Neural cell (in vitro differentiated cells): ENCODE measurements around the gene ARPC3. TPM values are rescaled to one million over a fixed set of nuclear protein-coding genes. Genes with fewer than 3 reads are reported as not detected.
A peak's percentile ranks its signal among the peaks of the same experiment; 100 is the strongest.

ENCODE experiments used
- H2AFZ ChIP-seq: fragments of 200-600, 300-800 bp; sonication (generic), shearing (Covaris generic); 2 replicates; pipeline ENCODE4 v1.6.0; 2014; ENCODE audit warnings: low read depth, mild to moderate bottlenecking, antibody characterized with exemption, low read length, moderate library complexity
- H3F3A ChIP-seq: fragments of 200-600 bp; shearing (Covaris generic); 2 replicates; pipeline ENCODE4 v1.6.1; 2016; ENCODE audit warnings: mild to moderate bottlenecking, moderate library complexity, mixed read lengths, antibody characterized with exemption, low read length; ENCODE audit not compliant: insufficient read depth, poor library complexity, severe bottlenecking
- H3K27ac ChIP-seq: fragments of 200-600, 300-800 bp; sonication (generic), shearing (Covaris generic); 2 replicates; pipeline ENCODE4 v1.5.1; 2014; ENCODE audit warnings: mild to moderate bottlenecking, low read length, moderate library complexity
- H3K27me3 ChIP-seq: fragments of 300-800, 200-600 bp; sonication (generic), shearing (Covaris generic); 2 replicates; pipeline ENCODE4 v1.6.0; 2014; ENCODE audit warnings: mild to moderate bottlenecking, low read depth, low read length, moderate library complexity; ENCODE audit not compliant: insufficient read depth
- H3K36me3 ChIP-seq: fragments of 300-800, 200-600 bp; sonication (generic), shearing (Covaris generic); 2 replicates; pipeline ENCODE4 v1.5.1; 2014; ENCODE audit warnings: mild to moderate bottlenecking, antibody characterized with exemption, low read length, moderate library complexity; ENCODE audit not compliant: insufficient read depth
- H3K4me2 ChIP-seq: fragments of 300-800, 200-600 bp; sonication (generic), shearing (Covaris generic); 2 replicates; pipeline ENCODE4 v1.6.0; 2014; ENCODE audit warnings: mild to moderate bottlenecking, low read length
- H3K4me3 ChIP-seq: fragments of 300-800, 200-600 bp; sonication (generic), shearing (Covaris generic); 2 replicates; pipeline ENCODE4 v1.5.1; 2014; ENCODE audit warnings: mild to moderate bottlenecking, low read length, moderate library complexity
- H3K79me2 ChIP-seq: fragments of 200-600 bp; shearing (Covaris generic); replicated peaks from 2 replicates; pipeline ENCODE4 v1.6.0; 2014; ENCODE audit warnings: mild to moderate bottlenecking, low read length, moderate library complexity; ENCODE audit not compliant: insufficient read depth
- H3K9ac ChIP-seq: fragments of 300-800, 200-600 bp; sonication (generic), shearing (Covaris generic); 2 replicates; pipeline ENCODE4 v1.6.1; 2016; ENCODE audit warnings: mild to moderate bottlenecking, low read length, mixed read lengths
- H3K9me2 ChIP-seq: fragments of 200-600 bp; shearing (Covaris generic); 2 replicates; pipeline ENCODE4 v1.6.1; 2016; ENCODE audit warnings: mild to moderate bottlenecking, low read length, mixed read lengths; ENCODE audit not compliant: insufficient read depth
- H3K9me3 ChIP-seq: fragments of 200-600, 300-800 bp; sonication (generic), shearing (Covaris generic); 2 replicates; pipeline ENCODE4 v1.6.1; 2016; ENCODE audit warnings: mild to moderate bottlenecking, mixed run types, low read length, moderate library complexity, mixed read lengths
- H4K20me1 ChIP-seq: fragments of 200-600 bp; shearing (Covaris generic); 2 replicates; pipeline ENCODE4 v1.6.1; 2016; ENCODE audit warnings: mild to moderate bottlenecking, mixed run types; ENCODE audit not compliant: insufficient read depth
- EP300 ChIP-seq: fragments of 450-650 bp; conservative IDR thresholded peaks from 2 replicates; pipeline ENCODE4 v1.6.1; 2014; ENCODE audit warnings: antibody characterized with exemption, mild to moderate bottlenecking, moderate library complexity; ENCODE audit not compliant: poor library complexity, severe bottlenecking
- MXI1 ChIP-seq: fragments of 450-650 bp; conservative IDR thresholded peaks from 2 replicates; pipeline ENCODE4 v1.6.1; 2014; ENCODE audit warnings: antibody characterized with exemption, mild to moderate bottlenecking; ENCODE audit not compliant: poor library complexity, severe bottlenecking
- POLR2AphosphoS5 ChIP-seq: IDR thresholded peaks from 2 replicates; pipeline ENCODE4 v1.6.1; 2012
- RAD21 ChIP-seq: fragments of 450-650 bp; conservative IDR thresholded peaks from 2 replicates; pipeline ENCODE4 v1.6.1; 2014; ENCODE audit warnings: antibody characterized with exemption, mild to moderate bottlenecking, moderate library complexity
- SMC3 ChIP-seq: fragments of 450-650 bp; conservative IDR thresholded peaks from 2 replicates; pipeline ENCODE4 v1.6.1; 2014; ENCODE audit warnings: antibody characterized with exemption, mild to moderate bottlenecking, moderate library complexity; ENCODE audit not compliant: poor library complexity
- TAF1 ChIP-seq: IDR thresholded peaks from 2 replicates; pipeline ENCODE4 v1.6.1; 2012; ENCODE audit warnings: low read depth
- polyA minus RNA-seq: library from RNA; depleted of rRNA, polyadenylated mRNA; stranded (reverse); fragments of >200 nt; gene quantifications from 2 replicates; pipeline ENCODE4 v1.2.3, GENCODE V29; 2014
- polyA plus RNA-seq: library from polyadenylated mRNA; depleted of rRNA; stranded (reverse); fragments of >200 nt; gene quantifications from 2 replicates; pipeline ENCODE4 v1.2.3, GENCODE V29; 2014
- TF ChIP-seq, protein P1 (sequence below): fragments of 450-650 bp; IDR thresholded peaks from 2 replicates; pipeline ENCODE4 v1.5.1; 2014; ENCODE audit warnings: antibody characterized with exemption, mild to moderate bottlenecking, moderate library complexity; ENCODE audit not compliant: poor library complexity, severe bottlenecking
- TF ChIP-seq, protein P2 (sequence below): IDR thresholded peaks from 2 replicates; pipeline ENCODE4 v1.6.1; 2012; ENCODE audit warnings: borderline replicate concordance

ARPC3 gene
- polyA plus RNA-seq, result 897 and 922 TPM in 2 replicates
- polyA minus RNA-seq, result 252 and 294 TPM in 2 replicates

DNA sequence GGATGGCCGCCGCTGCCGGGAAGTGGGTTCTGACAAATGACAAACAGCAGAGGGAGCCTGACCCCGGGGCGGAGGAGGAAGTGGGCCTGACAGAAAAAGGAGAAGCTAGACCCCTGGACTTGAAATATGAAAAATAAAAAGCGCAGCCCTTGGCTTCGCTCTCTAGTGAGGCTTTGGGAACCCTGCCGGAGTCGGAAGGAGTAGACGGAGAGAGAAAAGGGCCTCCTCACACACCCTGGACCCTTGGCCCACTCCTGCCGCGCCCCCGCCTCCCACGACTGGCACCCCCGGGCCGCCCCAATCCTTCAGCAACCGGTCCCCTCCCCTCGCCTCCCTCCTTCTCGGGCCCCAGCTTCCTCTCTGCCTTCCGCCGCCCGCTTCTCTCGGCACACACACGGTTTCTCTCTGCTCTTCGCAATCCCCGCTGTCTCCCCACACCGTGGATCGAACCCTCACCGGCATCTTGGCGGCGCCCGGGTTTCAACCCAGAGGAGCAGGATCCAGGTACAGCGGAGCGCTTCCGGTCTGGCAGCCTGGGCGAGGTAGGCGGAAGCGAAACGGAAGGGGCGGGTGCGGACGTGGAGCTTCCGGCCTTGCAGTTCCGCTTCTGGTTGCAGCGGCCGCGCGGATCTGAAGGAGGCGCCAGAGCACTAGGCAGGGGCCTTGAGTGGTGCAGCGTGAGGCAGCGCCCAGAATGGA is at the start of gene ARPC3:
TSS of gene ARPC3 (minus strand) at position 539 of the 699 bp plus-strand sequence. CDS start at position 462, 77 bp downstream.
- H3K9ac ChIP-seq, result peak within 1 kb of the TSS; percentile 95
- H3F3A ChIP-seq, result no peaks in the 10 kb centered on the region
- no peaks in the 10 kb centered on the region for H3K36me3 ChIP-seq
- peak within 1 kb of the TSS; percentile 90 for H3K4me3 ChIP-seq
- H3K27ac ChIP-seq, result peak within 1 kb of the TSS; percentile 90
- H3K4me2 ChIP-seq, result peak within 1 kb of the TSS; percentile 86
- H3K9me2 ChIP-seq, result no peaks in the 10 kb centered on the region
- H4K20me1 ChIP-seq, result no peaks in the 10 kb centered on the region
- no peaks in the 10 kb centered on the region for H3K27me3 ChIP-seq
- H3K9me3 ChIP-seq, result no peaks in the 10 kb centered on the region
- peak within 1 kb of the TSS; percentile 68 for H2AFZ ChIP-seq
- peak; percentile 91 for TF ChIP-seq RAD21
- TF ChIP-seq MXI1, result peak; percentile 73
- TF ChIP-seq TAF1, result no peak
- TF ChIP-seq SMC3, result peak; percentile 75
- TF ChIP-seq POLR2AphosphoS5, result peak; percentile 93
- TF ChIP-seq, protein P1, sequence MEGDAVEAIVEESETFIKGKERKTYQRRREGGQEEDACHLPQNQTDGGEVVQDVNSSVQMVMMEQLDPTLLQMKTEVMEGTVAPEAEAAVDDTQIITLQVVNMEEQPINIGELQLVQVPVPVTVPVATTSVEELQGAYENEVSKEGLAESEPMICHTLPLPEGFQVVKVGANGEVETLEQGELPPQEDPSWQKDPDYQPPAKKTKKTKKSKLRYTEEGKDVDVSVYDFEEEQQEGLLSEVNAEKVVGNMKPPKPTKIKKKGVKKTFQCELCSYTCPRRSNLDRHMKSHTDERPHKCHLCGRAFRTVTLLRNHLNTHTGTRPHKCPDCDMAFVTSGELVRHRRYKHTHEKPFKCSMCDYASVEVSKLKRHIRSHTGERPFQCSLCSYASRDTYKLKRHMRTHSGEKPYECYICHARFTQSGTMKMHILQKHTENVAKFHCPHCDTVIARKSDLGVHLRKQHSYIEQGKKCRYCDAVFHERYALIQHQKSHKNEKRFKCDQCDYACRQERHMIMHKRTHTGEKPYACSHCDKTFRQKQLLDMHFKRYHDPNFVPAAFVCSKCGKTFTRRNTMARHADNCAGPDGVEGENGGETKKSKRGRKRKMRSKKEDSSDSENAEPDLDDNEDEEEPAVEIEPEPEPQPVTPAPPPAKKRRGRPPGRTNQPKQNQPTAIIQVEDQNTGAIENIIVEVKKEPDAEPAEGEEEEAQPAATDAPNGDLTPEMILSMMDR, result peak; percentile 98
- H3K79me2 ChIP-seq, result peaks cover 20% of the 10 kb centered on the region

DNA sequence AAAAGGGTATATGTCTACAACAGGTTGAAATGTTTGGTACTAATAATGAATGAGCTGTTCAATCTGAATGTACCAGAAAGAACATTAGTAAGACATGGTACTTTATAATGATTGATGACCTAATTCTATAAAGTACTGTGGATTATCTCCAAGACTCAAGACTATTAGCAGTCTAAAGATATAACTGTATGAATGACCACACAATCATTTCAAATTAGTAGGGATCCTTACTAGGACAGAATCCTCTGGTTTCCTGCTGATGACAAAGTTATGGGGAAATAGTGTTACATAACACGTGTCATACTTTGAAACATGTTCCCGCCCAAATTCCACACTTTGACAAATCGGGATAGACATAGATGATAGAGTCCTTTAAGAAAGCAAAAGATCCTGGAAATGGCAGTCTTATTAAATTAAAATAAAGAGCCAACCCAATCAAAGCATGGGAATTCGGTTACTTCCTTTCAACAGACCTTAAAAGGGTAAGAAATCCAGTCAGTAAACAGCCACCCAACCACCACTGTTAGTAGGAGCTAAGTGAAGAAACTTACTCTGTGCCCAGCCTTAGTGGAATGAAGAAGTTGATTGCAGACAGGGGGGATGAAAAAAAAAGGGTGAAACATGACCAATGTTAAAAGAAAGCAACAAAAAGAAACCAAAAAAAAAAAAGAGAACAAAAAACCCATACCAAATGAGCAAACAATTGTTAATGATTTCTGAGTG is 49.0 kb upstream of the ARPC3 start:
- H3K4me2 ChIP-seq, result peak overlapping the region; percentile 50
- TF ChIP-seq MXI1 (no peak), TAF1 (no peak), RAD21 (no peak), POLR2AphosphoS5 (no peak), EP300 (no peak)
- TF ChIP-seq, protein P2, sequence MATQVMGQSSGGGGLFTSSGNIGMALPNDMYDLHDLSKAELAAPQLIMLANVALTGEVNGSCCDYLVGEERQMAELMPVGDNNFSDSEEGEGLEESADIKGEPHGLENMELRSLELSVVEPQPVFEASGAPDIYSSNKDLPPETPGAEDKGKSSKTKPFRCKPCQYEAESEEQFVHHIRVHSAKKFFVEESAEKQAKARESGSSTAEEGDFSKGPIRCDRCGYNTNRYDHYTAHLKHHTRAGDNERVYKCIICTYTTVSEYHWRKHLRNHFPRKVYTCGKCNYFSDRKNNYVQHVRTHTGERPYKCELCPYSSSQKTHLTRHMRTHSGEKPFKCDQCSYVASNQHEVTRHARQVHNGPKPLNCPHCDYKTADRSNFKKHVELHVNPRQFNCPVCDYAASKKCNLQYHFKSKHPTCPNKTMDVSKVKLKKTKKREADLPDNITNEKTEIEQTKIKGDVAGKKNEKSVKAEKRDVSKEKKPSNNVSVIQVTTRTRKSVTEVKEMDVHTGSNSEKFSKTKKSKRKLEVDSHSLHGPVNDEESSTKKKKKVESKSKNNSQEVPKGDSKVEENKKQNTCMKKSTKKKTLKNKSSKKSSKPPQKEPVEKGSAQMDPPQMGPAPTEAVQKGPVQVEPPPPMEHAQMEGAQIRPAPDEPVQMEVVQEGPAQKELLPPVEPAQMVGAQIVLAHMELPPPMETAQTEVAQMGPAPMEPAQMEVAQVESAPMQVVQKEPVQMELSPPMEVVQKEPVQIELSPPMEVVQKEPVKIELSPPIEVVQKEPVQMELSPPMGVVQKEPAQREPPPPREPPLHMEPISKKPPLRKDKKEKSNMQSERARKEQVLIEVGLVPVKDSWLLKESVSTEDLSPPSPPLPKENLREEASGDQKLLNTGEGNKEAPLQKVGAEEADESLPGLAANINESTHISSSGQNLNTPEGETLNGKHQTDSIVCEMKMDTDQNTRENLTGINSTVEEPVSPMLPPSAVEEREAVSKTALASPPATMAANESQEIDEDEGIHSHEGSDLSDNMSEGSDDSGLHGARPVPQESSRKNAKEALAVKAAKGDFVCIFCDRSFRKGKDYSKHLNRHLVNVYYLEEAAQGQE, result no peak
- TF ChIP-seq, protein P1, result no peak
- H3K4me3 ChIP-seq, result no peak overlapping the region
- H3K9me2 ChIP-seq, result no peaks in the 10 kb centered on the region
- H2AFZ ChIP-seq, result no peak overlapping the region
- H3K9ac ChIP-seq, result no peak overlapping the region
- no peaks in the 10 kb centered on the region for H4K20me1 ChIP-seq
- no peaks in the 10 kb centered on the region for H3K36me3 ChIP-seq
- no peaks in the 10 kb centered on the region for H3K27me3 ChIP-seq
- no peak overlapping the region for H3K27ac ChIP-seq
- H3K79me2 ChIP-seq, result peaks cover 33% of the 10 kb centered on the region
- H3K9me3 ChIP-seq, result no peaks in the 10 kb centered on the region
- peaks cover 4% of the 10 kb centered on the region for H3F3A ChIP-seq
